Measurements from ENCODE around the gene PAXIP1. TPM values are rescaled to one million over a fixed set of nuclear protein-coding genes. Genes with fewer than 3 reads are reported as not detected.
"Not testable (repeated sequence)": the region's sequence is repeated elsewhere in the genome, so short reads cannot be mapped to it uniquely, and the experiment has no call there.

Gene PAXIP1
- total RNA-seq, 4 donors from 2014 or later, result 9.0 to 10.3 (median 9.8) TPM

GRCh38 chr7:154947604-154948003 lies 55.3 kb downstream of the PAXIP1 start:
- H3K9me3 ChIP-seq, result no peaks in the 10 kb centered on the region
- TF ChIP-seq POLR2A (IDR thresholded peaks at IDR 0.05), result no peak
- TF ChIP-seq EP300 (IDR thresholded peaks at IDR 0.05), result no peak
- TF ChIP-seq CTCF (IDR thresholded peaks at IDR 0.05), result no peak
- WGBS, 2 donors, result 79% methylated on average over 5 of the region's 5 CpGs
- peaks cover 5 to 93% (median 6%) of the 10 kb centered on the region in 3 donors for H3K36me3 ChIP-seq
- no peaks in the 10 kb centered on the region for H3K27me3 ChIP-seq
- no peak overlapping the region for H3K27ac ChIP-seq
- DNase-seq (ENCODE audit: low spot score in 2 of 2), result no peak
- H3K4me1 ChIP-seq, result no peaks in the 10 kb centered on the region
- H3K4me3 ChIP-seq, result no peak overlapping the region

- H3K9me3 ChIP-seq, result no peaks in the 10 kb centered on the region
- WGBS, 2 donors, result 93% methylated on average over 7 of the region's 7 CpGs
- TF ChIP-seq CTCF (IDR thresholded peaks at IDR 0.05) (no peak), POLR2A (IDR thresholded peaks at IDR 0.05) (no peak), EP300 (IDR thresholded peaks at IDR 0.05) (no peak)
- DNase-seq (ENCODE audit: low spot score in 2 of 2), result no peak
- H3K4me1 ChIP-seq, result no peaks in the 10 kb centered on the region
- H3K27me3 ChIP-seq, result no peaks in the 10 kb centered on the region
- no peak overlapping the region for H3K4me3 ChIP-seq
- H3K36me3 ChIP-seq, result peaks cover 5 to 83% (median 6%) of the 10 kb centered on the region in 3 donors
- H3K27ac ChIP-seq, result no peak overlapping the region
Observed at GRCh38 chr7:154946166-154946565, 56.8 kb downstream of the PAXIP1 start.

GRCh38 chr7:154943906-154944305 lies 59.0 kb downstream of the PAXIP1 start:
- DNase-seq (ENCODE audit: low spot score in 2 of 2), result no peak
- no peaks in the 10 kb centered on the region for H3K9me3 ChIP-seq
- TF ChIP-seq EP300 (IDR thresholded peaks at IDR 0.05) (no peak), CTCF (IDR thresholded peaks at IDR 0.05) (no peak), POLR2A (IDR thresholded peaks at IDR 0.05) (no peak)
- H3K4me1 ChIP-seq, result no peaks in the 10 kb centered on the region
- H3K36me3 ChIP-seq, result peaks cover 5 to 61% (median 6%) of the 10 kb centered on the region in 3 donors
- no peak overlapping the region for H3K4me3 ChIP-seq
- no peak overlapping the region for H3K27ac ChIP-seq
- H3K27me3 ChIP-seq, result no peaks in the 10 kb centered on the region
- WGBS, 2 donors, result 72 to 83% methylated on average over 9 of the region's 9 CpGs

- H3K4me1 ChIP-seq, result no peaks in the 10 kb centered on the region
- H3K36me3 ChIP-seq, result peaks cover 3 to 51% (median 6%) of the 10 kb centered on the region in 3 donors
- no peak for DNase-seq (ENCODE audit: low spot score in 2 of 2)
- no peak overlapping the region for H3K27ac ChIP-seq
- no peaks in the 10 kb centered on the region for H3K27me3 ChIP-seq
- TF ChIP-seq EP300 (IDR thresholded peaks at IDR 0.05) (no peak), CTCF (IDR thresholded peaks at IDR 0.05) (no peak), POLR2A (IDR thresholded peaks at IDR 0.05) (no peak)
- 82 to 87% methylated on average over 2 of the region's 2 CpGs for WGBS, 2 donors
- no peak overlapping the region for H3K4me3 ChIP-seq
- H3K9me3 ChIP-seq, result no peaks in the 10 kb centered on the region
Observed at GRCh38 chr7:154942691-154943090, 60.2 kb downstream of the PAXIP1 start.

- Histone ChIP-seq H3K36me3 (peaks cover 0 to 28% (median 0%) of the 10 kb centered on the region in 3 donors), H3K4me1 (no peaks in the 10 kb centered on the region), H3K27me3 (no peaks in the 10 kb centered on the region), H3K27ac (no peak overlapping the region), H3K9me3 (peaks cover 0 to 9% (median 0%) of the 10 kb centered on the region in 4 donors), H3K4me3 (no peak overlapping the region)
- no peak for TF ChIP-seq POLR2A (IDR thresholded peaks at IDR 0.05)
- no peak for TF ChIP-seq CTCF (IDR thresholded peaks at IDR 0.05)
- TF ChIP-seq EP300 (IDR thresholded peaks at IDR 0.05), result no peak
- DNase-seq (ENCODE audit: low spot score in 2 of 2), result no peak
- WGBS, 2 donors, result 70% methylated on average over 1 of the region's 1 CpG
Observed at GRCh38 chr7:154937837-154938236, 65.1 kb downstream of the PAXIP1 start.

- not testable (repeated sequence) for H3K27ac ChIP-seq; DNase-seq (ENCODE audit: low spot score in 2 of 2); H3K4me3 ChIP-seq; H3K9me3 ChIP-seq; H3K27me3 ChIP-seq; H3K4me1 ChIP-seq
- H3K36me3 ChIP-seq, result peaks cover 0 to 23% (median 0%) of the 10 kb centered on the region in 3 donors
- WGBS, 2 donors, result 95 to 96% methylated on average over 5 of the region's 5 CpGs
Observed at GRCh38 chr7:154934353-154934952, 68.5 kb downstream of the PAXIP1 start.

Data from tibial nerve (tissue), 4 donors.